SK-N-SH treated with all-trans-retinoic acid at 6 μM for 48 hours (cell line): ENCODE measurements around the gene ADAMTS2.

ENCODE experiments used
- ATAC-seq: fragments of 200-7000 bp; cut with Tn5 transposase; 3 replicates; pipeline ENCODE4 v1.9.1; 2020; ENCODE audit warnings: mild to moderate bottlenecking, moderate library complexity
- ARNTL ChIP-seq: fragments of 450-650 bp; formaldehyde crosslinking; IDR thresholded peaks from 2 replicates; pipeline ENCODE4 v1.5.0; 2020; ENCODE audit warnings: low read depth, mild to moderate bottlenecking, moderate library complexity, borderline replicate concordance
- BACH2 ChIP-seq: fragments of 250-450 bp; sonication (Bioruptor Pico); IDR thresholded peaks from 2 replicates; pipeline ENCODE4 v1.9.0; 2021; ENCODE audit warnings: mild to moderate bottlenecking, borderline replicate concordance
- CREB5 ChIP-seq: fragments of 250-450 bp; sonication (Bioruptor Pico); IDR thresholded peaks from 2 replicates; pipeline ENCODE4 v1.5.1; 2020; ENCODE audit warnings: low read depth, mild to moderate bottlenecking, moderate library complexity
- CSDC2 ChIP-seq: fragments of 250-450 bp; sonication (Bioruptor Pico); IDR thresholded peaks from 2 replicates; pipeline ENCODE4 v1.5.0; 2020; ENCODE audit warnings: mild to moderate bottlenecking, moderate library complexity
- CSRNP3 ChIP-seq: fragments of 250-450 bp; sonication (Bioruptor Pico); IDR thresholded peaks from 2 replicates; pipeline ENCODE4 v1.5.1; 2021; ENCODE audit warnings: mild to moderate bottlenecking, moderate library complexity
- ESRRG ChIP-seq: fragments of 250-450 bp; sonication (Bioruptor Pico); IDR thresholded peaks from 2 replicates; pipeline ENCODE4 v1.6.1; 2021; ENCODE audit warnings: mild to moderate bottlenecking
- ISL1 ChIP-seq: fragments of 250-450 bp; sonication (Bioruptor Pico); IDR thresholded peaks from 2 replicates; pipeline ENCODE4 v2.1.2; 2022; ENCODE audit warnings: mild to moderate bottlenecking, moderate library complexity
- OSR1 ChIP-seq: fragments of 250-450 bp; sonication (Bioruptor Pico); IDR thresholded peaks from 2 replicates; pipeline ENCODE4 v1.8.0; 2022; ENCODE audit warnings: moderate library complexity, mild to moderate bottlenecking, inconsistent platforms
- PATZ1 ChIP-seq: fragments of 250-450 bp; sonication (Bioruptor Pico); IDR thresholded peaks from 2 replicates; pipeline ENCODE4 v1.8.0; 2020; ENCODE audit warnings: mild to moderate bottlenecking, moderate library complexity, borderline replicate concordance
- POU6F1 ChIP-seq: fragments of 250-450 bp; sonication (Bioruptor Pico); IDR thresholded peaks from 2 replicates; pipeline ENCODE4 v1.8.0; 2021; ENCODE audit warnings: low read depth, mild to moderate bottlenecking, moderate library complexity, borderline replicate concordance
- RARB ChIP-seq: fragments of 250-450 bp; sonication (Bioruptor Pico); IDR thresholded peaks from 2 replicates; pipeline ENCODE4 v1.8.0; 2021; ENCODE audit warnings: mild to moderate bottlenecking, moderate library complexity
- TOX ChIP-seq: fragments of 250-450 bp; sonication (Bioruptor Pico); IDR thresholded peaks from 2 replicates; pipeline ENCODE4 v1.8.0; 2021; ENCODE audit warnings: mild to moderate bottlenecking, moderate library complexity, borderline replicate concordance
- TSHZ2 ChIP-seq: fragments of 250-450 bp; sonication (Bioruptor Pico); IDR thresholded peaks from 2 replicates; pipeline ENCODE4 v1.5.0; 2020; ENCODE audit warnings: mild to moderate bottlenecking, moderate library complexity
- ZC3H10 ChIP-seq: fragments of 250-450 bp; sonication (Bioruptor Pico); IDR thresholded peaks from 2 replicates; pipeline ENCODE4 v1.5.1; 2021; ENCODE audit warnings: mild to moderate bottlenecking, moderate library complexity
- ZFP3 ChIP-seq: fragments of 250-450 bp; sonication (Bioruptor Pico); IDR thresholded peaks from 2 replicates; pipeline ENCODE4 v1.5.0; 2020; ENCODE audit warnings: mild to moderate bottlenecking, moderate library complexity
- ZFP30 ChIP-seq: fragments of 450-650 bp; formaldehyde crosslinking; IDR thresholded peaks from 2 replicates; pipeline ENCODE4 v1.5.0; 2022; ENCODE audit warnings: mild to moderate bottlenecking, moderate library complexity
- ZNF565 ChIP-seq: fragments of 450-650 bp; formaldehyde crosslinking; conservative IDR thresholded peaks from 2 replicates; pipeline ENCODE4 v1.5.0; 2020; ENCODE audit warnings: low read depth, mild to moderate bottlenecking, moderate library complexity
- ZNF70 ChIP-seq: fragments of 450-650 bp; formaldehyde crosslinking; IDR thresholded peaks from 2 replicates; pipeline ENCODE4 v1.5.0; 2020; ENCODE audit warnings: mild to moderate bottlenecking, moderate library complexity
- ZNF8 ChIP-seq: fragments of 450-650 bp; formaldehyde crosslinking; IDR thresholded peaks from 2 replicates; pipeline ENCODE4 v1.5.0; 2020; ENCODE audit warnings: mild to moderate bottlenecking, moderate library complexity

ADAMTS2 gene

GRCh38 chr5:179262126-179262920 is 82.9 kb downstream of the ADAMTS2 start:
- no peak for ATAC-seq
- no peak for TF ChIP-seq ZC3H10 (CRISPR knock-in tag)
- TF ChIP-seq BACH2, result no peak
- TF ChIP-seq ZNF565 (CRISPR knock-in tag), result no peak
- no peak for TF ChIP-seq CREB5 (CRISPR knock-in tag)
- TF ChIP-seq ZNF8 (CRISPR knock-in tag), result no peak
- TF ChIP-seq ZNF70 (CRISPR knock-in tag), result no peak
- no peak for TF ChIP-seq TOX (CRISPR knock-in tag)
- no peak for TF ChIP-seq ARNTL (CRISPR knock-in tag)
- TF ChIP-seq PATZ1 (CRISPR knock-in tag), result no peak
- no peak for TF ChIP-seq ESRRG (CRISPR knock-in tag)
- no peak for TF ChIP-seq ISL1
- TF ChIP-seq CSDC2, result no peak
- TF ChIP-seq RARB, result no peak
- no peak for TF ChIP-seq POU6F1 (CRISPR knock-in tag)
- no peak for TF ChIP-seq ZFP3
- no peak for TF ChIP-seq ZFP30 (CRISPR knock-in tag)

- ATAC-seq, result peak; percentile 49; the same call in 1 of the 3 replicates
- TF ChIP-seq ARNTL (CRISPR knock-in tag), result no peak
- no peak for TF ChIP-seq TSHZ2
- TF ChIP-seq ZNF70 (CRISPR knock-in tag), result no peak
Observed at GRCh38 chr5:179261301-179262125, 83.7 kb downstream of the ADAMTS2 start.

GRCh38 chr5:179260324-179261070 is 84.8 kb downstream of the ADAMTS2 start:
- no peak for ATAC-seq
- no peak for TF ChIP-seq BACH2
- TF ChIP-seq ZFP3, result no peak
- no peak for TF ChIP-seq OSR1 (CRISPR knock-in tag)
- no peak for TF ChIP-seq ARNTL (CRISPR knock-in tag)
- TF ChIP-seq CSRNP3 (CRISPR knock-in tag), result no peak
- TF ChIP-seq ZC3H10 (CRISPR knock-in tag), result no peak
- no peak for TF ChIP-seq CREB5 (CRISPR knock-in tag)
- TF ChIP-seq, all 23 proteins: peak for 0
